Activated T-cell treated with anti-CD3 and anti-CD28 coated beads, Interleukin-2, amount 50 U/mL, for 24 hours (primary cell): Measurements from ENCODE around the gene IL37.
"Not testable (repeated sequence)": the region's sequence is repeated elsewhere in the genome, so short reads cannot be mapped to it uniquely, and the experiment has no call there.

Experiments
- DNase-seq: peaks from one replicate; pipeline ENCODE4 v3.0.0-alpha.2; 2020
- H3K27ac Mint-ChIP-seq: 2 replicates; pipeline ENCODE4 v1.8.0; 2020; ENCODE audit warnings: mild to moderate bottlenecking, mixed read lengths
- H3K27me3 Mint-ChIP-seq: 2 replicates; pipeline ENCODE4 v1.8.0; 2020; ENCODE audit warnings: mixed read lengths
- H3K36me3 Mint-ChIP-seq: 2 replicates; pipeline ENCODE4 v1.8.0; 2020; ENCODE audit warnings: low read depth, mixed read lengths
- H3K4me1 Mint-ChIP-seq: 2 replicates; pipeline ENCODE4 v1.8.0; 2020; ENCODE audit warnings: low read depth, mixed read lengths
- H3K4me3 Mint-ChIP-seq: 2 replicates; pipeline ENCODE4 v1.8.0; 2020; ENCODE audit warnings: mild to moderate bottlenecking, moderate library complexity, mixed read lengths
- H3K9me3 Mint-ChIP-seq: 2 replicates; pipeline ENCODE4 v1.8.0; 2020; ENCODE audit warnings: mixed read lengths

The IL37 gene

GRCh38 chr2:112923967-112924338 lies 13.0 kb downstream of the IL37 start:
- H3K27ac Mint-ChIP-seq: no peak overlapping the region
- peaks cover 7% of the 10 kb centered on the region for H3K4me1 Mint-ChIP-seq
- no peak for DNase-seq
- peaks cover 3% of the 10 kb centered on the region for H3K27me3 Mint-ChIP-seq
- no peaks in the 10 kb centered on the region for H3K36me3 Mint-ChIP-seq
- no peak overlapping the region for H3K4me3 Mint-ChIP-seq
- H3K9me3 Mint-ChIP-seq: no peaks in the 10 kb centered on the region

- Mint-ChIP-seq H3K36me3 (no peaks in the 10 kb centered on the region), H3K4me1 (peaks cover 7% of the 10 kb centered on the region), H3K4me3 (no peak overlapping the region), H3K27me3 (peaks cover 3% of the 10 kb centered on the region), H3K9me3 (no peaks in the 10 kb centered on the region), H3K27ac (no peak overlapping the region)
- DNase-seq: no peak
Measured at GRCh38 chr2:112924360-112924759, 13.4 kb downstream of the IL37 start.

- Mint-ChIP-seq H3K4me1 (peaks cover 7% of the 10 kb centered on the region), H3K9me3 (no peaks in the 10 kb centered on the region), H3K36me3 (no peaks in the 10 kb centered on the region), H3K27ac (no peak overlapping the region), H3K27me3 (peaks cover 3% of the 10 kb centered on the region), H3K4me3 (no peak overlapping the region)
- DNase-seq: no peak
Measured at GRCh38 chr2:112924821-112925220, 13.9 kb downstream of the IL37 start.

GRCh38 chr2:112926707-112927106 lies 15.7 kb downstream of the IL37 start:
- Mint-ChIP-seq H3K4me1 (peaks cover 1% of the 10 kb centered on the region), H3K27me3 (peaks cover 3% of the 10 kb centered on the region)

GRCh38 chr2:112927745-112928144 lies 16.8 kb downstream of the IL37 start:
- Mint-ChIP-seq H3K4me3 (no peak overlapping the region), H3K4me1 (peaks cover 1% of the 10 kb centered on the region), H3K27me3 (peaks cover 3% of the 10 kb centered on the region), H3K36me3 (no peaks in the 10 kb centered on the region), H3K27ac (no peak overlapping the region), H3K9me3 (no peaks in the 10 kb centered on the region)
- DNase-seq: no peak

More at GRCh38 chr2:112926707-112927106, 15.7 kb downstream of the IL37 start:
- H3K9me3 Mint-ChIP-seq: no peaks in the 10 kb centered on the region
- DNase-seq: no peak
- H3K27ac Mint-ChIP-seq: no peak overlapping the region
- no peaks in the 10 kb centered on the region for H3K36me3 Mint-ChIP-seq
- H3K4me3 Mint-ChIP-seq: no peak overlapping the region

- Mint-ChIP-seq H3K27me3 (no peaks in the 10 kb centered on the region), H3K4me3 (no peak overlapping the region), H3K4me1 (no peaks in the 10 kb centered on the region), H3K9me3 (no peaks in the 10 kb centered on the region), H3K36me3 (no peaks in the 10 kb centered on the region), H3K27ac (no peak overlapping the region)
- DNase-seq: no peak
Measured at GRCh38 chr2:112933261-112933660, 22.3 kb downstream of the IL37 start.

GRCh38 chr2:112934117-112934516 lies 23.2 kb downstream of the IL37 start:
- not testable (repeated sequence) for H3K27me3 Mint-ChIP-seq, H3K4me3 Mint-ChIP-seq, H3K36me3 Mint-ChIP-seq, H3K9me3 Mint-ChIP-seq, DNase-seq, H3K27ac Mint-ChIP-seq, H3K4me1 Mint-ChIP-seq

- Mint-ChIP-seq H3K36me3 (no peaks in the 10 kb centered on the region), H3K4me3 (no peak overlapping the region), H3K27me3 (no peaks in the 10 kb centered on the region), H3K4me1 (no peaks in the 10 kb centered on the region), H3K9me3 (no peaks in the 10 kb centered on the region), H3K27ac (no peak overlapping the region)
- DNase-seq: no peak
Measured at GRCh38 chr2:112936927-112937232, 25.9 kb downstream of the IL37 start.

- H3K27me3 Mint-ChIP-seq: no peaks in the 10 kb centered on the region
- H3K27ac Mint-ChIP-seq: no peak overlapping the region
- no peak overlapping the region for H3K4me3 Mint-ChIP-seq
- no peaks in the 10 kb centered on the region for H3K9me3 Mint-ChIP-seq
- no peaks in the 10 kb centered on the region for H3K4me1 Mint-ChIP-seq
- no peaks in the 10 kb centered on the region for H3K36me3 Mint-ChIP-seq
- DNase-seq: no peak
Measured at GRCh38 chr2:112938904-112939303, 27.9 kb downstream of the IL37 start.

- Mint-ChIP-seq H3K9me3 (no peaks in the 10 kb centered on the region), H3K27ac (no peak overlapping the region), H3K4me1 (no peaks in the 10 kb centered on the region), H3K36me3 (no peaks in the 10 kb centered on the region), H3K27me3 (no peaks in the 10 kb centered on the region), H3K4me3 (no peak overlapping the region)
- no peak for DNase-seq
Measured at GRCh38 chr2:112939425-112939824, 28.5 kb downstream of the IL37 start.

- Mint-ChIP-seq H3K4me1 (no peaks in the 10 kb centered on the region), H3K27me3 (no peaks in the 10 kb centered on the region), H3K9me3 (no peaks in the 10 kb centered on the region), H3K4me3 (no peak overlapping the region), H3K27ac (no peak overlapping the region), H3K36me3 (no peaks in the 10 kb centered on the region)
- DNase-seq: no peak
Measured at GRCh38 chr2:112940859-112941625, 30.1 kb downstream of the IL37 start.

GRCh38 chr2:112941753-112942653 lies 31.0 kb downstream of the IL37 start:
- DNase-seq: peak; percentile 67
- no peak overlapping the region for H3K27ac Mint-ChIP-seq

GRCh38 chr2:112942654-112943002 lies 31.7 kb downstream of the IL37 start:
- Mint-ChIP-seq H3K27ac (no peak overlapping the region), H3K36me3 (no peaks in the 10 kb centered on the region), H3K27me3 (no peaks in the 10 kb centered on the region), H3K4me3 (no peak overlapping the region), H3K9me3 (no peaks in the 10 kb centered on the region), H3K4me1 (no peaks in the 10 kb centered on the region)
- DNase-seq: no peak

More at GRCh38 chr2:112941753-112942653, 31.0 kb downstream of the IL37 start:
- Mint-ChIP-seq H3K4me1 (no peaks in the 10 kb centered on the region), H3K4me3 (no peak overlapping the region), H3K9me3 (no peaks in the 10 kb centered on the region), H3K36me3 (no peaks in the 10 kb centered on the region), H3K27me3 (no peaks in the 10 kb centered on the region)

- H3K4me3 Mint-ChIP-seq: no peak overlapping the region
- no peaks in the 10 kb centered on the region for H3K4me1 Mint-ChIP-seq
- H3K27ac Mint-ChIP-seq: no peak overlapping the region
Measured at GRCh38 chr2:112944971-112945370, 34.0 kb downstream of the IL37 start.

GRCh38 chr2:112946086-112946485 lies 35.1 kb downstream of the IL37 start:
- Mint-ChIP-seq H3K36me3 (no peaks in the 10 kb centered on the region), H3K27ac (no peak overlapping the region), H3K4me1 (no peaks in the 10 kb centered on the region), H3K4me3 (no peak overlapping the region), H3K27me3 (peaks cover 9% of the 10 kb centered on the region), H3K9me3 (no peaks in the 10 kb centered on the region)
- no peak for DNase-seq

More at GRCh38 chr2:112944971-112945370, 34.0 kb downstream of the IL37 start:
- H3K27me3 Mint-ChIP-seq: peaks cover 7% of the 10 kb centered on the region
- H3K9me3 Mint-ChIP-seq: no peaks in the 10 kb centered on the region
- DNase-seq: no peak
- no peaks in the 10 kb centered on the region for H3K36me3 Mint-ChIP-seq
